Subcutaneous adipose tissue (tissue), 4 donors: ENCODE data around the gene SLC1A4. TPM values are rescaled to one million over a fixed set of nuclear protein-coding genes. Genes with fewer than 3 reads are reported as not detected.

ENCODE experiments used
- CTCF ChIP-seq: fragments of 450-650 bp; IDR thresholded peaks from one replicate; pipeline ENCODE4 v1.5.1; 2016; ENCODE audit warnings: low read depth, mild to moderate bottlenecking, control low read depth, antibody characterized with exemption, moderate library complexity
- total RNA-seq, 4 donors: library from RNA; depleted of rRNA; stranded (reverse); fragments of >200 nt; gene quantifications; one replicate each; pipeline ENCODE4 v1.1.0, GENCODE V29; 2016

SLC1A4 gene
- total RNA-seq, 4 donors from 2014 or later, result 2.6 to 15.5 (median 6.8) TPM

DNA sequence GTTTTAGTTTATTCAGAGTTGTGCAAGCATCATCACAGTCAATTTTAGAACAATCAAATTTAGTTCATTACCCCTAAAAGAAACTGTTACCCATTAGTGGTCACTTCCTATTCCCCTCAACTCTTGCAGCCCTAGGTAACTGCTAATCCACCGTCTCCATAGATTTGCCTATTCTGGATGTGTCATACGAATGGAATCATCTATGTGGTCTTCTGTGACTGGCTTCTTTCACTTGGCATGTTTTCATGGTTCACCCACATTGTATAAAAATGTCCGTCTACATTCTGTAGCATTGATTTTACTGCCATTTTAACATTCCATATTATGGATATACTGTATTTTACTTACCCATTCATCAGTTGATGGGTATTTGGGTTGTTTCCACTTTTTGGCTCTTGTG is 61.7 kb downstream of the SLC1A4 start:
- TF ChIP-seq CTCF, result no peak

DNA sequence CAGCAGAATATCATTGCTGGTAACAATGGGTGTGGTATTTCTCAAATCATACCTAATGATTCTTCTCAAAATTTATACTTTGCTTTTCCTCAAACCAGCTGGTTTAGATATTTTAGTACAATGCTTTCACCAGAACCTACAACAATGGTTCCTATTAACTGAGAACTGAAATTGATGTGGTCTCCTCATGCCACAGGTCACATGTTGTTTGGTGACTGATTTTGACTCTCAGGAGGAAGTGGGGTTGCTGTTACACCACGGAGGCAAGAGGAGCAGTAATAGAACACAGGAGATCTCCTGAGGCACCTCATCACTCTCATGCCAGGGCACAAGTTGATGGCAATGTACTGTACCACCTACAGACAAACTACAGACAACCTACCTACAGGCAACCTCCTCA is 64.0 kb downstream of the SLC1A4 start:
- no peak for TF ChIP-seq CTCF

GRCh38 chr2:65054749-65055421 is 65.7 kb downstream of the SLC1A4 start:
- TF ChIP-seq CTCF, result no peak

- TF ChIP-seq CTCF, result no peak
These were observed 66.4 kb downstream of the SLC1A4 start for GRCh38 chr2:65055422-65056214.

GRCh38 chr2:65056215-65057053 is 67.2 kb downstream of the SLC1A4 start, which contains the start of gene CEP68:
CEP68 (plus strand) TSS chr2:65056416; CDS start chr2:65069445, 13,029 bp downstream.
- no peak for TF ChIP-seq CTCF

GRCh38 chr2:65057054-65057375 is 67.8 kb downstream of the SLC1A4 start:
- no peak for TF ChIP-seq CTCF
